ENCODE results near the gene ACADSB. TPM values are rescaled to one million over a fixed set of nuclear protein-coding genes. Genes with fewer than 3 reads are reported as not detected.

The ACADSB gene
- total RNA-seq, 1 experiment from 2014 or later: 11.9 TPM

DNA sequence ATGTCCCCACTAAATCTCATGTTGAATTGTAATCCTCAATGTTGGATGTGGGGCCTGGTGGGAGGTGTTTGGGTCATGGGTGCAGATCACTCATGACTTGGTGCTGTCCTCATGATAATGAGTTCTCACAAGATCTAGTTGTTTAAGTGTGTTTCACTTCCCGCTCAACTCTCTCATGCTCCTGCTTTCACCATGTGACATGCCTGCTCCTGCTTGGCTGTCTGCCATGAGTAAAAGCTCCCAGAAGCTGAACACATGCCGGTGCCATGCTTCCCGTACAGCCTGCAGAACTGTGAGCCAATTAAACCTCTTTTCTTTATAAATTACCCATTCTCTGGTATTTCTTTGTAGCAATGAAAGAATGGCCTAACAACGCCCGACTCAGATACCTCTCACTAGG is 34.8 kb upstream of the ACADSB start:
- H3K4me1 Mint-ChIP-seq (ENCODE audit: insufficient read depth, unreplicated experiment): no peaks in the 10 kb centered on the region
- H3K4me3 Mint-ChIP-seq (ENCODE audit: unreplicated experiment): no peak overlapping the region
- no peak for DNase-seq (ENCODE audit: unreplicated experiment)
- TF ChIP-seq CTCF (IDR thresholded peaks at IDR 0.05; ENCODE audit: unreplicated experiment): no peak
- H3K27ac Mint-ChIP-seq (ENCODE audit: low read depth, unreplicated experiment): no peak overlapping the region
- no TSS peak for BruUV-seq (replicated peaks)
- ChIA-PET CTCF (no interaction called here), POLR2A (interaction anchor here (1.4 kb wide), 1 partner anchor 12 kb away, joined by 3 read pairs; no protein-coding TSS in a partner anchor)
- no peaks in the 10 kb centered on the region for H3K27me3 Mint-ChIP-seq (ENCODE audit: insufficient read depth, unreplicated experiment)
- no peaks in the 10 kb centered on the region for H3K36me3 Mint-ChIP-seq (ENCODE audit: insufficient read depth, unreplicated experiment)
- intact Hi-C loops (cut with micrococcal nuclease): no loop called here
- no peaks in the 10 kb centered on the region for H3K9me3 Mint-ChIP-seq (ENCODE audit: unreplicated experiment)

DNA sequence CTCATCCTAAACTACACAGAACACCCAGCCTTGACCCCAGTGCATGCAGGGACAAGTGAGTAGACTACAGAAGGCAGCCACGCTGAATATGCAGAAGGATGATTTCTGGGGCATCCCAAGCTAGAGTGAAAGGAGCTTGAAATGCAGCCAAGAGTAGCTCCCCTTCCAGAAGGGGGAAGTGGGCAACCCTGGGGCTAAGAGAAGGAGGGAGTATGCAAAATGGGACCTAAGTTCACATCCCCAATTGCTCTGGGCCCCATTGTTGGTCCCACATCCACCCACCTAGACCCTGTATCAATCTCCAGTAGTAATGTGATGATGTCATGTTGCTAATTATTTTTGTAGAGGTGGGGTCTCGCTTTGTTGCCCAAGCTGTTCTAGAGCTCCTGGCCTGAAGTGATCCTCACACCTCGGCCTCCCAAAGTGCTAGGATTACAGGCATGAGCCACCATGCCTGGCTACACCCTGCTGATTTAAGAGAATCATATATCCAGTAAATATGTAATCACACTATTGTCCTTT is 34.2 kb upstream of the ACADSB start:
- no peaks in the 10 kb centered on the region for H3K4me1 Mint-ChIP-seq (ENCODE audit: insufficient read depth, unreplicated experiment)
- intact Hi-C loops (cut with micrococcal nuclease): no loop called here
- no TSS peak for BruUV-seq (replicated peaks)
- TF ChIP-seq CTCF (IDR thresholded peaks at IDR 0.05; ENCODE audit: unreplicated experiment): no peak
- DNase-seq (ENCODE audit: unreplicated experiment): no peak
- H3K4me3 Mint-ChIP-seq (ENCODE audit: unreplicated experiment): no peak overlapping the region
- POLR2A ChIA-PET: interaction anchor here (0.8 to 1.4 kb wide), 2 partner anchors 12 to 34 kb away, joined by 3 read pairs; partner anchors contain the start of gene IKZF5
- CTCF ChIA-PET: no interaction called here
- no peaks in the 10 kb centered on the region for H3K9me3 Mint-ChIP-seq (ENCODE audit: unreplicated experiment)
- H3K27ac Mint-ChIP-seq (ENCODE audit: low read depth, unreplicated experiment): no peak overlapping the region
- no peaks in the 10 kb centered on the region for H3K36me3 Mint-ChIP-seq (ENCODE audit: insufficient read depth, unreplicated experiment)
- no peaks in the 10 kb centered on the region for H3K27me3 Mint-ChIP-seq (ENCODE audit: insufficient read depth, unreplicated experiment)

DNA sequence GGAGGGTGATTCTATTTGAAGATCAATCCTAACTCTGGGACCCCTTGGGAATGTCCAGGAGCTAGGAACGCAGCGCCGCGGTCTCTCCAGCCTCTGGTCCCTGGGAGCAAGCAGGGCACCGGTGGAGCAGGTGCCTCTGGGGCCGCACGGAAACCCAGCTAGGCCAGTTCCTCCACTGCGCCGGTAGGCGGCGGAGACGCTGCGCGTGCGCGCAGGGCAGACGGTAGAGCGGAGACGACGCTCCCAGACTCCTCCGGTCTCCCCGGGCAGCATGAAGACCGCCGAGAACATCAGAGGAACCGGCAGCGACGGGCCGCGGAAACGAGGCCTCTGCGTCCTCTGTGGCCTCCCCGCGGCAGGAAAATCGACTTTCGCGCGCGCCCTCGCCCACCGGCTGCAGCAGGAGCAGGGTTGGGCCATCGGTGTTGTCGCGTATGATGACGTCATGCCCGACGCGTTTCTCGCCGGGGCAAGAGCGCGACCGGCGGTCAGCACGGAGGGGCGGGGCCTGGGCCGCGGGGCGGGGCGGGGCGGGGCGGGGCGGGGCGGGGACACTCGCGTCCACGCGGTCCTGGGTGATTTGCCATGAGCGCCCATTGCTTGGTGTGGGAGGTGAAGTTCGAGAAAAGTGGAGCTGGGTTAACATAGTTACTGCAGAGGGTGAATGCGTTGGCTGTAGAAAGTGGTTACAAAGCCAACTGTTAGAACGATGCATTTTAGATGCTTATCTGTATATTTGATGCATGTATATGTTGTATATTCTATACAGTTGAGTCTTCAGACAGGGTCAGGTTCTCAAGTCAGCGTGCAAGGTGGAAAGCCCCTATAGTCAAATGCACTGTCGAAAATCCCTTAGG is 28.4 kb upstream of the ACADSB start, which contains the start of gene PSTK:
TSS of gene PSTK (plus strand) at position 193 of the 857 bp plus-strand sequence. CDS start at position 272, 79 bp downstream.
- TSS peak; percentile 71 for BruUV-seq (replicated peaks)
- H3K27me3 Mint-ChIP-seq (ENCODE audit: insufficient read depth, unreplicated experiment): no peaks in the 10 kb centered on the region
- DNase-seq (ENCODE audit: unreplicated experiment): peak; percentile 88
- no peaks in the 10 kb centered on the region for H3K9me3 Mint-ChIP-seq (ENCODE audit: unreplicated experiment)
- H3K36me3 Mint-ChIP-seq (ENCODE audit: insufficient read depth, unreplicated experiment): no peaks in the 10 kb centered on the region
- H3K27ac Mint-ChIP-seq (ENCODE audit: low read depth, unreplicated experiment): peak within 1 kb of the TSS; percentile 84
- peak within 1 kb of the TSS; percentile 86 for H3K4me3 Mint-ChIP-seq (ENCODE audit: unreplicated experiment)
- POLR2A ChIA-PET: interaction anchor here (0.5 to 6.3 kb wide), 22 partner anchors 9 to 606 kb away, joined by 3 to 75 read pairs (median 3); partner anchors contain the start of genes ACADSB, C10orf88 and IKZF5
- intact Hi-C loops (cut with micrococcal nuclease): no loop called here
- peaks cover 20% of the 10 kb centered on the region for H3K4me1 Mint-ChIP-seq (ENCODE audit: insufficient read depth, unreplicated experiment)
- TF ChIP-seq CTCF (IDR thresholded peaks at IDR 0.05; ENCODE audit: unreplicated experiment): peak; percentile 93
- CTCF ChIA-PET: interaction anchor here (0.6 to 2.9 kb wide), 17 partner anchors 9 to 701 kb away, joined by 3 to 9 read pairs (median 4); partner anchors contain the start of genes IKZF5 and PLEKHA1

DNA sequence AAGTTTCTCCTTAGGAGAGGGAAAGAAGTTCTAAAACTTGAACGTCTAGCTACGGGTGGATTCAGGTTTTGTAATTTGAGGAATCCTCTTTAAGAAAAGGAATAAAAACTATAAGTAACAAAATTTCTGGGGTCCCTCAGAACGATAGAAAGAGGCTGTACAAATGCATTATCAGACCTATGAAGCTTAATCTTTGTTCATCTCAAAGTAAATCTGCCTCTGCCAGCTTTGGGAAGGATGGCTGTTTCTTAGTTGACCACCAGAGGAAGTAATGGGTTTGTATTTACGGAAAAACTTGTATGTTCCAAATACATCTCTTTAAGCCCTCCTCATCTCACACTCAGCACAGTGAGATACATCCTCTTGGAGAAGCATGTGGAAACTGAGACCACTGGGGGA is 27.7 kb upstream of the ACADSB start:
- peak overlapping the region; percentile 86 for H3K4me3 Mint-ChIP-seq (ENCODE audit: unreplicated experiment)
- POLR2A ChIA-PET: interaction anchor here (0.6 to 6.3 kb wide), 12 partner anchors 9 to 578 kb away, joined by 3 to 75 read pairs (median 3); partner anchors contain the start of genes ACADSB and IKZF5
- peak; percentile 41 for TF ChIP-seq CTCF (IDR thresholded peaks at IDR 0.05; ENCODE audit: unreplicated experiment)
- peaks cover 6% of the 10 kb centered on the region for H3K36me3 Mint-ChIP-seq (ENCODE audit: insufficient read depth, unreplicated experiment)
- CTCF ChIA-PET: interaction anchor here (0.9 to 2.9 kb wide), 8 partner anchors 8 to 62 kb away, joined by 3 to 9 read pairs (median 5); partner anchors contain the start of gene IKZF5
- BruUV-seq (replicated peaks): TSS peak; percentile 69
- H3K4me1 Mint-ChIP-seq (ENCODE audit: insufficient read depth, unreplicated experiment): peaks cover 20% of the 10 kb centered on the region
- no peaks in the 10 kb centered on the region for H3K27me3 Mint-ChIP-seq (ENCODE audit: insufficient read depth, unreplicated experiment)
- intact Hi-C loops (cut with micrococcal nuclease): no loop called here
- H3K9me3 Mint-ChIP-seq (ENCODE audit: unreplicated experiment): no peaks in the 10 kb centered on the region
- DNase-seq (ENCODE audit: unreplicated experiment): peak; percentile 43
- peak overlapping the region; percentile 84 for H3K27ac Mint-ChIP-seq (ENCODE audit: low read depth, unreplicated experiment)
